ENCODE measurements around the gene GPC6. TPM values are rescaled to one million over a fixed set of nuclear protein-coding genes. Genes with fewer than 3 reads are reported as not detected.

The GPC6 gene
- total and polyA plus RNA-seq, 10 donors: 0.22 to 9.3 (median 4.5) TPM

DNA sequence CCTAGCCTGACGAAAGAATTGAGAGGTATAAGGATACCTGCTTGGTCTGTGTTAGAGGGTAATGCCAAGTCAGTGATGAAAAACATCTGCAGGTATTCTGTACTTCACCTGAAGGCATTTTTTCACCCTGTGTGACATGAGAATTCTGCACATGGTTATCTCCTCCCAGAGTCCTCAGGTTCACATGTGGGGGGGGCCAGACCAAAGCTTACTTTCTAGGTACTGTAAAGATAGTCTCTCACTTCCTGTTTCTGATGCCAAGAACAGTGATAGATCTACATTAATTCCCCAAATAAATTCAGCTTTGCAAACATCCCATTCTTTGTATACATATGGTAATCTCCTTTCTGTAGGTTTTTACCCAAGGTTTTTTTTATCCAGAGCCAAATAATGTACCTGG is 53.4 kb downstream of the GPC6 start:
- WGBS, 5 donors: 75 to 96% (median 86%) methylated on average over 1 of the region's 1 CpG
- TF ChIP-seq POLR2A (IDR thresholded peaks at IDR 0.05) (no peak), POLR2AphosphoS5 (IDR thresholded peaks at IDR 0.05) (no peak)
- TF ChIP-seq, protein P1, sequence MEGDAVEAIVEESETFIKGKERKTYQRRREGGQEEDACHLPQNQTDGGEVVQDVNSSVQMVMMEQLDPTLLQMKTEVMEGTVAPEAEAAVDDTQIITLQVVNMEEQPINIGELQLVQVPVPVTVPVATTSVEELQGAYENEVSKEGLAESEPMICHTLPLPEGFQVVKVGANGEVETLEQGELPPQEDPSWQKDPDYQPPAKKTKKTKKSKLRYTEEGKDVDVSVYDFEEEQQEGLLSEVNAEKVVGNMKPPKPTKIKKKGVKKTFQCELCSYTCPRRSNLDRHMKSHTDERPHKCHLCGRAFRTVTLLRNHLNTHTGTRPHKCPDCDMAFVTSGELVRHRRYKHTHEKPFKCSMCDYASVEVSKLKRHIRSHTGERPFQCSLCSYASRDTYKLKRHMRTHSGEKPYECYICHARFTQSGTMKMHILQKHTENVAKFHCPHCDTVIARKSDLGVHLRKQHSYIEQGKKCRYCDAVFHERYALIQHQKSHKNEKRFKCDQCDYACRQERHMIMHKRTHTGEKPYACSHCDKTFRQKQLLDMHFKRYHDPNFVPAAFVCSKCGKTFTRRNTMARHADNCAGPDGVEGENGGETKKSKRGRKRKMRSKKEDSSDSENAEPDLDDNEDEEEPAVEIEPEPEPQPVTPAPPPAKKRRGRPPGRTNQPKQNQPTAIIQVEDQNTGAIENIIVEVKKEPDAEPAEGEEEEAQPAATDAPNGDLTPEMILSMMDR (IDR thresholded peaks at IDR 0.05 in 8 of 11, conservative IDR thresholded peaks at IDR 0.05 in 3 of 11): no peak
- intact Hi-C loops (cut with DNase I; ENCODE audit: low total_unique reads): no loop called here

GRCh38 chr13:93280688-93281087 is 54.1 kb downstream of the GPC6 start:
- 84 to 94% (median 92%) methylated on average over 8 of the region's 8 CpGs for WGBS, 5 donors

More for the DNA sequence above, 53.4 kb downstream of the GPC6 start:
- no peak for DNase-seq
- Histone ChIP-seq H3K27ac (no peak overlapping the region), H3K36me3 (no peaks in the 10 kb centered on the region), H3K4me3 (no peak overlapping the region), H3K27me3 (replicated peaks in 1 of 7) (no peaks in the 10 kb centered on the region), H3K4me1 (no peaks in the 10 kb centered on the region), H3K9me3 (no peaks in the 10 kb centered on the region)

DNA sequence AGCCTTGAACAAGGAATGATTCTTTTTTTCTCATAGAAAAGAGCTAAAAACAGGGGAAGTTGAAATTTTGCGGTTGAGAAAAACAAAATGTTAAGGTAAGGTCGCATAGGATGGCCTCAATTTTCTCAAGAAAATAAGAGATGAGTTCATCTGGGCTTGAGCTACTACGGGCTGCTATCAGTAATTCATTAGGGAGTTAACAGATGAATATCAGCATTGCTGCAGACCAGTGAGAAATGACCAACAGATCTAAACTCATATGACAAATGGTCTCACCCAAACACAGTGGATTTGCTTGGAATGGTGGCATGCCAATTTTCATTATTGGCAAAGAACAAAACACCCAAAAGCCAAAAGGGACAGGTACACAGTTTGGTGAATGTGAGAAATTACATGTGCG is 56.6 kb downstream of the GPC6 start:
- H3K4me3 ChIP-seq: no peak overlapping the region
- H3K36me3 ChIP-seq: no peaks in the 10 kb centered on the region
- no peaks in the 10 kb centered on the region for H3K4me1 ChIP-seq
- intact Hi-C loops (cut with DNase I; ENCODE audit: low total_unique reads): no loop called here
- TF ChIP-seq POLR2AphosphoS5 (IDR thresholded peaks at IDR 0.05): no peak
- TF ChIP-seq, protein P1 (IDR thresholded peaks at IDR 0.05 in 8 of 11, conservative IDR thresholded peaks at IDR 0.05 in 3 of 11): no peak
- TF ChIP-seq POLR2A (IDR thresholded peaks at IDR 0.05): no peak
- DNase-seq: no peak
- no peak overlapping the region for H3K27ac ChIP-seq
- no peaks in the 10 kb centered on the region for H3K9me3 ChIP-seq
- H3K27me3 ChIP-seq (replicated peaks in 1 of 7): no peaks in the 10 kb centered on the region
- WGBS, 5 donors: 60 to 85% (median 78%) methylated on average over 4 of the region's 4 CpGs

More at GRCh38 chr13:93280688-93281087, 54.1 kb downstream of the GPC6 start:
- Histone ChIP-seq H3K4me1 (no peaks in the 10 kb centered on the region), H3K27ac (no peak overlapping the region), H3K9me3 (no peaks in the 10 kb centered on the region), H3K4me3 (no peak overlapping the region), H3K36me3 (no peaks in the 10 kb centered on the region), H3K27me3 (replicated peaks in 1 of 7) (no peaks in the 10 kb centered on the region)
- TF ChIP-seq POLR2A (IDR thresholded peaks at IDR 0.05): no peak
- no peak for TF ChIP-seq POLR2AphosphoS5 (IDR thresholded peaks at IDR 0.05)
- TF ChIP-seq, protein P1 (IDR thresholded peaks at IDR 0.05 in 8 of 11, conservative IDR thresholded peaks at IDR 0.05 in 3 of 11): no peak
- intact Hi-C loops (cut with DNase I; ENCODE audit: low total_unique reads): no loop called here
- DNase-seq: no peak

- no peaks in the 10 kb centered on the region for H3K9me3 ChIP-seq
- 87 to 92% (median 90%) methylated on average over 1 of the region's 1 CpG for WGBS, 5 donors
- no peak overlapping the region for H3K4me3 ChIP-seq
- H3K4me1 ChIP-seq: no peaks in the 10 kb centered on the region
- intact Hi-C loops (cut with DNase I; ENCODE audit: low total_unique reads): no loop called here
- no peak overlapping the region for H3K27ac ChIP-seq
- DNase-seq: no peak
- no peaks in the 10 kb centered on the region for H3K36me3 ChIP-seq
- TF ChIP-seq POLR2AphosphoS5 (IDR thresholded peaks at IDR 0.05): no peak
- TF ChIP-seq, protein P1 (IDR thresholded peaks at IDR 0.05 in 8 of 11, conservative IDR thresholded peaks at IDR 0.05 in 3 of 11): no peak
- no peak for TF ChIP-seq POLR2A (IDR thresholded peaks at IDR 0.05)
- H3K27me3 ChIP-seq (replicated peaks in 1 of 7): no peaks in the 10 kb centered on the region
These were observed 57.5 kb downstream of the GPC6 start for GRCh38 chr13:93284064-93284463.
